HepG2 (cell line): Measurements from ENCODE around the gene PCCB. TPM values are rescaled to one million over a fixed set of nuclear protein-coding genes. Genes with fewer than 3 reads are reported as not detected.
"Not testable (repeated sequence)": the region's sequence is repeated elsewhere in the genome, so short reads cannot be mapped to it uniquely, and the experiment has no call there.

Experiments
- ATAC-seq: fragments of 200-7000 bp; cut with Tn5 transposase; 3 replicates; pipeline ENCODE4 v1.9.1; 2020; ENCODE audit warnings: mild to moderate bottlenecking, moderate library complexity
- BruUV-seq: library from RNA; stranded (reverse); fragments of 400-500 nt; replicated peaks from 2 replicates; lab custom pipeline; 2021; lab: Mats Ljungman, UMichigan
- CTCF ChIA-PET: fragments of 300-600 bp; formaldehyde crosslinking; extraction: SDS; loops from one replicate; lab custom pipeline; 2021; ENCODE audit warnings: low total read pairs, inconsistent platforms, low intra/inter-chr PET ratio; lab: Yijun Ruan, JAX
- POLR2A ChIA-PET: fragments of 350-600 bp; sonication (Branson Sonifier 250); formaldehyde crosslinking; loops from one replicate; lab custom pipeline; 2020; ENCODE audit warnings: antibody characterized with exemption, inconsistent platforms; lab: Yijun Ruan, JAX
- DNase-seq: peaks from one replicate; pipeline ENCODE4 v3.0.0-alpha.2; 2015; ENCODE audit warnings: low spot score
- FAIRE-seq: peaks from 3 replicates; lab custom pipeline; 2011; peaks lifted over from hg19 to GRCh38; lab: Jason Lieb, UNC
- H2AFZ ChIP-seq: one replicate; pipeline ENCODE4 v1.6.1; 2011; ENCODE audit warnings: low read length, inconsistent platforms
- H3K27ac ChIP-seq: fragments of 300-600 bp; 3 replicates; pipeline ENCODE4 v1.8.0; 2011; ENCODE audit warnings: mixed run types, mild to moderate bottlenecking, mixed read lengths, low read length, inconsistent platforms; ENCODE audit not compliant: insufficient read depth; ENCODE audit errors: extremely low read length
- H3K27me3 ChIP-seq, 2 experiments: fragments of 200-600 bp in 1 of 2; 2 replicates in 1 of 2; 3 replicates in 1 of 2; pipeline versions ENCODE4 v1.6.0 to v1.8.0; 2011; ENCODE audit warnings: low read length in 2 of 2, mild to moderate bottlenecking in 2 of 2, moderate library complexity in 2 of 2, inconsistent platforms in 1 of 2; ENCODE audit not compliant: insufficient read depth in 2 of 2, control insufficient read depth in 1 of 2
- H3K36me3 ChIP-seq, 2 experiments: fragments of 200-600 bp in 1 of 2; replicated peaks in 1 of 2; 2 replicates in 1 of 2; 3 replicates in 1 of 2; pipeline versions ENCODE4 v1.5.1 to v1.8.0; 2011; ENCODE audit warnings: low read length in 2 of 2, inconsistent platforms in 1 of 2; ENCODE audit not compliant: insufficient read depth in 2 of 2, control insufficient read depth in 1 of 2
- H3K4me1 ChIP-seq: 2 replicates; pipeline ENCODE4 v1.5.1; 2012; ENCODE audit warnings: low read length, inconsistent platforms; ENCODE audit not compliant: insufficient read depth
- H3K4me2 ChIP-seq: 2 replicates; pipeline ENCODE4 v1.6.0; 2011; ENCODE audit warnings: low read depth, low read length, inconsistent platforms
- H3K4me3 ChIP-seq, 3 experiments: fragments of 200-600 bp in 1 of 3; sonication (generic), shearing (Covaris generic) in 1 of 3; replicated peaks in 1 of 3; 2 replicates each; pipeline ENCODE4 v1.5.1; 2011 to 2016; ENCODE audit warnings: low read length in 3 of 3, inconsistent platforms in 2 of 3, low read depth in 2 of 3, mild to moderate bottlenecking in 2 of 3, control low read depth in 1 of 3, mixed read lengths in 1 of 3; ENCODE audit not compliant: insufficient read depth in 1 of 3
- H3K79me2 ChIP-seq: one replicate; pipeline ENCODE4 v1.6.1; 2011; ENCODE audit warnings: low read length, inconsistent platforms; ENCODE audit not compliant: insufficient read depth
- H3K9ac ChIP-seq: 2 replicates; pipeline ENCODE4 v1.6.0; 2011; ENCODE audit warnings: mild to moderate bottlenecking, low read depth, low read length, inconsistent platforms; ENCODE audit not compliant: insufficient read depth
- H3K9me3 ChIP-seq: 2 replicates; pipeline ENCODE4 v1.5.1; 2012; ENCODE audit warnings: mild to moderate bottlenecking, low read length
- H4K20me1 ChIP-seq: 2 replicates; pipeline ENCODE4 v1.6.0; 2011; ENCODE audit warnings: inconsistent platforms, mild to moderate bottlenecking, low read length, moderate library complexity; ENCODE audit not compliant: insufficient read depth
- AGO1 ChIP-seq: fragments of 200-400 bp; formaldehyde crosslinking; IDR thresholded peaks from 2 replicates; pipeline ENCODE4 v1.6.1; 2017; ENCODE audit warnings: mild to moderate bottlenecking, low read depth, low read length, moderate library complexity; ENCODE audit not compliant: poor library complexity, severe bottlenecking
- FOSL2 ChIP-seq: sonication (generic); formaldehyde crosslinking; IDR thresholded peaks from 2 replicates; pipeline ENCODE4 v1.4.0; 2020; ENCODE audit warnings: missing genetic modification reagents
- FOXA3 ChIP-seq: IDR thresholded peaks from 2 replicates; pipeline ENCODE4 v1.6.1; 2016; ENCODE audit warnings: missing genetic modification reagents, missing compliant biosample characterization
- HOMEZ ChIP-seq: IDR thresholded peaks from 2 replicates; pipeline ENCODE4 v1.6.1; 2016; ENCODE audit warnings: low read depth
- PRPF4 ChIP-seq: fragments of 200-400 bp; formaldehyde crosslinking; IDR thresholded peaks from 2 replicates; pipeline ENCODE4 v1.6.1; 2016; ENCODE audit warnings: low read length, low read depth; ENCODE audit not compliant: poor library complexity, severe bottlenecking
- SAP130 ChIP-seq: IDR thresholded peaks from 2 replicates; pipeline ENCODE4 v1.6.1; 2016; ENCODE audit warnings: low read depth
- SNAPC2 ChIP-seq: sonication (generic); formaldehyde crosslinking; IDR thresholded peaks from 2 replicates; pipeline ENCODE4 v1.8.1; 2022; ENCODE audit warnings: mild to moderate bottlenecking, missing genetic modification reagents
- SRF ChIP-seq: IDR thresholded peaks from 2 replicates; pipeline ENCODE4 v1.6.1; 2011; ENCODE audit warnings: mild to moderate bottlenecking, low read depth, low read length, moderate library complexity
- XBP1 ChIP-seq: sonication (generic); formaldehyde crosslinking; IDR thresholded peaks from 2 replicates; pipeline ENCODE4 v1.5.0; 2020; ENCODE audit warnings: missing genetic modification reagents
- WGBS: methylation state at CpG from one replicate; pipeline ENCODE4 v1.1.6; 2017; ENCODE audit warnings: low lambda C conversion rate; 5-methylcytosine and 5-hydroxymethylcytosine counted together
- in situ Hi-C: cut with HindIII; loops from 2 replicates; pipeline ENCODE4 v1.10.0; 2017; ENCODE audit warnings: low pct_unique_long_range_greater_than_20kb; ENCODE audit not compliant: extremely low pct_ligation_motif_present
- intact Hi-C: fragments of 100-400 bp; cut with micrococcal nuclease; formaldehyde crosslinking; loops from one replicate; pipeline ENCODE4 v1.10.0; 2022; ENCODE audit not compliant: unreplicated experiment
- polyA plus RNA-seq, 8 experiments: library from polyadenylated mRNA; depleted of rRNA in 3 of 8; stranded (reverse) in 7 of 8; unstranded in 1 of 8; fragments of >200 nt; fragmentation: Illumina TruSeq in 4 of 8; extraction: Trizol in 4 of 8; gene quantifications; 2 replicates each; pipeline versions ENCODE4 v1.2.1 to v1.2.3, GENCODE V29; 2011 to 2016; ENCODE audit warnings: low read depth in 4 of 8, missing spikeins in 1 of 8, mixed read lengths in 1 of 8; ENCODE audit not compliant: insufficient read depth in 1 of 8
- total RNA-seq, 5 experiments: library from RNA; depleted of rRNA; stranded (reverse); fragments of >200 nt; fragmentation: Illumina TruSeq; extraction: Trizol; gene quantifications; 2 replicates each; pipeline ENCODE4 v1.2.3, GENCODE V29; 2016; ENCODE audit warnings: low read depth in 1 of 5

The PCCB gene
- total and polyA plus RNA-seq, 2 of the 13 experiments (the other 11 are each of a cell fraction or from before 2014, with no cell fraction given): 84.1 to 88.7 TPM

DNA sequence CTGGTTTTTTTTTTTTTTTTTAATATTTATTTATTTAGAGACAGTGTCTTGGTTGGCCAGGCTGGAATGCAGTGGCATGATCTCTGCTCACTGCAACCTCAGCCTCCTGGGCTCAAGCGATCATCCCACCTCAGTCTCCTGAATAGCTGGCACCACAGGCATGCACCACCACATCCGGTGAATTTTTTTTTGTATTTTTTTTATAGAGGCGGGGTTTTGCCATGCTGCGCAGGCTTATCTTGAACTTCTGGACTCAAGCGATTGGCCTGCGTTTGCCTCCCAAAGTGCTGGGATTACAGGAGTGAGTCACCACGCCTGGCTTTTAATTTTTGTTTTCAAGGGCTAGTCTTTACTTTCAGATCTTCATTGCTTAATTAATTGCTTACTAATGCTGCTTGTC lies 13.1 kb downstream of the PCCB start (continued):
- TF ChIP-seq SRF: no peak
- TF ChIP-seq SNAPC2 (CRISPR knock-in tag): no peak
- TF ChIP-seq AGO1: no peak
- TF ChIP-seq PRPF4: no peak
- TF ChIP-seq XBP1 (CRISPR knock-in tag): no peak

DNA sequence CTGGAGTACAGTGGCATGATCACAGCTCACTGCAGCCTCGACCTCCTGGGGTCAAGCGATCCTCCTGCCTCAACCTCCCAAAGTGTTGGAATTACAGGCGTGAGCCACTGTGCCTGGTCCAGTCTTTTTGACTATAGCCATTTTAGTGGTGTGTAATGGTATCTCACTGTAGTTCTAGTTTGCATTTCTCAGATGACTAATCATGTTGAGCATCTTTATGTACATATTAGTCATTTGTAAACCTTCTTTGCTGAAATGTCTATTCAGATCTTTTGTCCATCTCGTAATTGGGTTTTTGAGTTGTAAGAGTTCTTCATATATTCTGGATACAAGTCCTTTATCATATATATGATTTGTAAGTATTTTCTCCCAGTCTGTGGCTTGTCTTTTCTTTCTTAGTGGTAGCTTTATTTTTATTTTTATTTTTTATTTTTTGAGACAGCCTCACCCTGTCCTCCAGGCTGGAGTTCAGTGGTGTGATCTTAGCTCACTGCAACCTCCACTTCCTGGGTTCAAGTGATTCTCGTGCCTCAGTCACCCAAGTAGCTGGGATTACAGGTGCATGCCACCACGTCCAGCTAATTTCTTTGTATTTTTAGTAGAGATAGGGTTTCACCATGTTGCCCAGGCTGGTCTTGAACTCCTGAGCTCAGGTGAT lies 16.5 kb downstream of the PCCB start:
- H3K4me1 ChIP-seq, H3K4me2 ChIP-seq, H3K27me3 ChIP-seq: not testable (repeated sequence)
- H3K36me3 ChIP-seq: peaks cover 8 to 32% of the 10 kb centered on the region in 2 experiments
- 94% methylated on average over 6 of the region's 6 CpGs for WGBS
- 0 out of 2 replicates have a peak, but pooled peaks have one; percentile 25 for TF ChIP-seq SAP130 (CRISPR knock-in tag)
- peak; percentile 52; the same call in 1 of the 2 replicates for TF ChIP-seq HOMEZ
- TF ChIP-seq FOSL2 (CRISPR knock-in tag): peak; percentile 49
- 0 out of 2 replicates have a peak, but pooled peaks have one; percentile 22 for TF ChIP-seq FOXA3 (CRISPR knock-in tag)
- TF ChIP-seq, all 625 proteins: peak for 4; not testable (repeated sequence) for 621
- in situ Hi-C loops, H4K20me1 ChIP-seq, H3K4me3 ChIP-seq, H3K9ac ChIP-seq, H2AFZ ChIP-seq, intact Hi-C loops, H3K27ac ChIP-seq, H3K79me2 ChIP-seq, H3K9me3 ChIP-seq, CTCF ChIA-PET, BruUV-seq: not testable (repeated sequence)
- ATAC-seq (peak; percentile 51; the same call in 1 of the 3 replicates), FAIRE-seq (peak; percentile 12), DNase-seq (peak; percentile 16)
- POLR2A ChIA-PET: interaction anchor here (1.2 to 1.4 kb wide), 2 partner anchors 11 to 69 kb away, joined by 3 read pairs; no protein-coding TSS in a partner anchor
